Left colon (tissue), 2 donors: ENCODE results near the gene CDC73. TPM values are rescaled to one million over a fixed set of nuclear protein-coding genes. Genes with fewer than 3 reads are reported as not detected.
A peak's percentile ranks its signal among the peaks of the same experiment; 100 is the strongest.

Experiments
- ATAC-seq: fragments of 200-7000 bp; cut with Tn5 transposase; one replicate; pipeline ENCODE4 v1.9.1; 2020; ENCODE audit warnings: mild to moderate bottlenecking, moderate library complexity
- DNase-seq, 2 donors: peaks; one replicate each; pipeline ENCODE4 v3.0.0-alpha.2; 2020
- intact Hi-C, 2 donors: fragments of 100-400 bp; cut with DNase I in 1 of 2; cut with micrococcal nuclease in 1 of 2; formaldehyde crosslinking; loops; one replicate each; pipeline versions ENCODE4 v1.11.2 to v1.14.0; 2022; cut with DNase I, micrococcal nuclease
- total RNA-seq, 2 donors: library from RNA; stranded (reverse); fragmentation: NEBNext Ultra II Directional; extraction: Animal tissue kit (Norgen Biotek cat#: 25700); gene quantifications; one replicate each; pipeline ENCODE4 v1.2.1, GENCODE V29; 2021
- donor health status: DM: no; HTN: no; CAD: no.
- donor health status: DM: yes; HTN: yes; CAD: no.

CDC73 gene
- total RNA-seq, 2 donors from 2014 or later, result 44.8 to 46.2 TPM

DNA sequence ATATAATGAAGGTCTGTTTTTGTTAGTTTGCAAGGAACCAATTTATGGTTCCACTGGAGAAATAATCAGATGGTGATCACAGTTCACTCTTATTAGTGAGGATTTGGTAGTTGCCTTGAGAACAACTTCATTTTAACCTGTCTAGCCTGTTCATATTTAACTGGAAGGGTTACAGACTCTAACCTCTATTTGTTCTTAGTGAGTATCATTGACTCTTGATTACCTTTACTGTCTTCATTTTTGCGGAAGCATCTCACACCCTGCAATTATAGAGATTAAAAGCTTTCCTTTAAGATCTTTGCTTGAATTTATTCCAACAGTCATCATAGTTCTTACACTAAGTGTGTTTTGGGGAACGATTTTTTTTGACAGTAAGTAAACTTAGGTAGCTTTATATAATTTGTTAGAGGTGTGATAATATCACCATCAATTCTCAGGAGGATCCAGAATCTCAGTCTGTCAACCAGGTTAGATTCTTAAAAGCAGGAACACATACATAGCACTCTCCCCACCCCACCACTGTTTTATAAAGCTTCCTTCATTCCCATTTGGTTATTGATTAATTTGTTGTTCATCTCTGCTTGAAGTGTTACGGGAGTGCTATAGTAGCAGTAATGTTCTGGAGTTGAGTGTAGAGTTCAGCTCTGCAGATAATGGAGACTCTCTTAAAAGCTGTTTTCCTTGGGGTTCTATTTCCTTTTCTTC, 34.4 kb downstream of the CDC73 start:
- ATAC-seq (peak; percentile 83), DNase-seq (no peak)
- intact Hi-C loops, result no loop called here

DNA sequence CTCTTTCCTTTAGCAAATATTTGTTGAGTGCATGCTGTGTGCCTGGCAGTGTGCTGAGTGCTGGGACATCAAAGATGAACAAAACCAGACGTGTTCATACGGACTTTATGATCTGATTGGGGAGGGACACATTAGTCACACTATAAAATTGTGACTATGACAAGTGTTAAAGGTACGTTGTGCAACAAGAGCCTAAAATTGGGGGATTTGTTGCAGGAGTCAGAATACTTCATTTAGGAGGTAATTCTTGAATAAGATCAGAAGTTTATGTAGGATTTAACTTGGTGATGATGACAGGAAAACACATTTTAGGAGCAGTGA, 35.0 kb downstream of the CDC73 start:
- peak; percentile 62 for ATAC-seq

DNA sequence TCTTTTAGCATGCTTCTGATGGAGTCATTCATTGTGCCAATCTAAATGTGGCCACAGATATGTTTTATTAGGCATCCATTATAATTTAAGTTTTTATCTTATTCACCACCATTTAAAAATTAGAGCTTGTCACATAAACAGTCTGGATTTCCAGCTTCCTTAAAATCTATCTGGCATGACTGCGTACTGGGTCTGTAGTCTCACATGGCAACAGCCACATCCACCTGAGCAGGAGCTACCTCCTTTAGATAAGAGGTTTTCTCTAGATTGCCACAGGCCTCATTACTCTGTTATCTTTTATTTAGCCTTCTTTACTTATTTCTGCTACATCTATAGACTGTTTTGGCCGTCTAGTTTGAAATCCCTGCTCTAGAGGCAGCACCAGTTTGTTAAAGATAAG, 35.5 kb downstream of the CDC73 start:
- no peak for DNase-seq
- intact Hi-C loops, result no loop called here
- no peak for ATAC-seq

More for the DNA sequence above, 35.0 kb downstream of the CDC73 start:
- no peak for DNase-seq
- intact Hi-C loops, result no loop called here

DNA sequence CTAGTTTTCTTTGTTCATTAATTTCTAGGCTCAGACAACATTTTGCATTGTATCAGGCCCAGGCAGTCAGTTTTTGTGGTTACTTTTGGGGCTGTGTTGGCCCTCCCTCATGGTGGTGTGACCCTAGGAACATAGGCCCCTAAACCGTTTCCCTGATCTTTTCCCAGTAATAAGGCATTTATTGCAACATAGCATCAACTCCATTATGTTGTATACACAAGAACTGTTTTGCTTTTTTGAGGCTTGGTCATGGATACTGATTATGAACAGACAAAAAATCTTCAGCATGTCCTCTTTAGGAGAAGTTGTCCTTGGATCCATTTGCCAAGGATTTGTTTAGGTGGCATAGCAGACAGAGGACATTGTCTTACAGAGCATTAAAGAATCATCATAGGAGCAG, 54.3 kb downstream of the CDC73 start:
- intact Hi-C loops, result no loop called here
- ATAC-seq, result no peak

DNA sequence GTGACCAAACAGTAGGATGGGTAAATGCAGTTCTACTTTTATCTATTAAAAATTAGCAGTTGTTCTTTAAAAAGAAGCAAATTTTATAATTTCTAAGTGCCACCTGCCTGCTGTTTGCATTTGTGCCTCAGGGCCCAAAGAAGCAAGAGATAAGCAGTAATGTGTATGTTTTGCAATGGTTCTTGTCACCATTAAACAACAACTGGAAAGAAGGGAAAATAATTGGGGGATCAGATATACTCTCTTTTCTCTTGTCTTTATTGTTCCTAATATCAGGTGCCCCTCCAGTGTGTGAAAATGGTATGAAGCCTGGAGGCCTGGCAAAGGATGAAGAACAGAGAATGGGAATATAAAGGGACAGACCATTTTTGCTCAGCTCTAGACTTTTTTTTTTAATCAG, 55.0 kb downstream of the CDC73 start:
- ATAC-seq (no peak), DNase-seq (no peak)
- intact Hi-C loops, result no loop called here

More for the DNA sequence above, 54.3 kb downstream of the CDC73 start:
- no peak for DNase-seq

DNA sequence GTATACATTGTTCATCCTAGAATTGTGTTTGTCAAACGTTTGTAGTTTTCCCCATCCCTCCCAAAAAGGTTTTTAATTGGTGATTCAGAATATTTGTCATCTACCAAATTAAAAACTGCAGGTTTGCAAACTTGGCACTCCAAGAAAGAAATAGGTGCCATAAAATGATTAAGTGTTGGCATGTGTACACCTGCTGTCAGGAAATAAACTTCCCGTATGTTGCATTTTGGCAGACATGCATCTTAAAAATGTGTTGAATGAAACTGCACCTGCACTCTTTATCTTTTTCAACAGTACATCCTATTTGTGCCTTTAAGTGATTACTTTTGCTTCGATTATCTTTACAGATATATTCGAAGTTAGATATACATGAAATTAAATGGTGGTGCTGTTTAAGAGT, 57.3 kb downstream of the CDC73 start:
- intact Hi-C loops, result no loop called here
- ATAC-seq (peak; percentile 63), DNase-seq (no peak)

DNA sequence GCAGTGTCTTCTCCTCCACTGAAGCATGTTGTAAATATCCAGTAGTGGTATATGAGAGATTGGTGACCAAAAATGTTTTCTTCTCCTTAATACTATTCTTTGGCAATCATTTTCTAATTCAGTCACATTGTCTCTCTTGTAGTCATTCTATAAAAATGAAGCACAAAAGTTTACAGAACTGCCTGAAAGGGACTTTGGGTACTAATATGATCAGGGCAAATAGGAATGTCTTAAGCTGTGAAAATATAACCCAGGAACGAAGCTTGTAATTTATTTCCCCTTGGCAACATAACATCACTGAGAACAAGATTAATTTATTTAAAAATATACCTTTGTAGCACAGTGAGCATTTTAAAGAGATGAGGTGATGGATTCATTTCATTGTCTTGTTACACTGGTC, 59.7 kb downstream of the CDC73 start:
- ATAC-seq, result no peak
- intact Hi-C loops, result loop anchor here in 1 of 2 donors (10.0 kb wide), 1 partner anchor 233 kb away; no protein-coding TSS in a partner anchor
- no peak for DNase-seq

DNA sequence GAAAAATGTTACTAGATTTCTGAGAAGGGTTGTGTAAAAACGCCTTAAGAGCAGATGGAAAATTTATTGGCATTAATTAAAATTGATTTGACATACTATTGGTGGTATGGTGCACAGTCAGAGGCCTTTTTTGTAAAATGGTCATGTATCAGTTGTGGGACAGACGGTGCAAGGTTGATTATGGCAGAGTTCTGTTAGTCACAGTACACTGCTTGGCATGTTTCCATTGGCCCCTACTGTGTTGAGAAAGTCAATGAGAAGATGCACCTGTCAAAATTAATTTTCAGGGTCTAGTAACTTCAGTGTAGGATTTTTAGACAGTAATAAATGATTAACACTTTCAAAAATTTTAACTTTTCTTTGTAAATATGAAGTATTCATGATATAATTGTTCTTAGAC, 60.2 kb downstream of the CDC73 start:
- intact Hi-C loops, result loop anchor here in 1 of 2 donors (10.0 kb wide), 1 partner anchor 233 kb away; no protein-coding TSS in a partner anchor
- no peak for ATAC-seq
- DNase-seq, result no peak

DNA sequence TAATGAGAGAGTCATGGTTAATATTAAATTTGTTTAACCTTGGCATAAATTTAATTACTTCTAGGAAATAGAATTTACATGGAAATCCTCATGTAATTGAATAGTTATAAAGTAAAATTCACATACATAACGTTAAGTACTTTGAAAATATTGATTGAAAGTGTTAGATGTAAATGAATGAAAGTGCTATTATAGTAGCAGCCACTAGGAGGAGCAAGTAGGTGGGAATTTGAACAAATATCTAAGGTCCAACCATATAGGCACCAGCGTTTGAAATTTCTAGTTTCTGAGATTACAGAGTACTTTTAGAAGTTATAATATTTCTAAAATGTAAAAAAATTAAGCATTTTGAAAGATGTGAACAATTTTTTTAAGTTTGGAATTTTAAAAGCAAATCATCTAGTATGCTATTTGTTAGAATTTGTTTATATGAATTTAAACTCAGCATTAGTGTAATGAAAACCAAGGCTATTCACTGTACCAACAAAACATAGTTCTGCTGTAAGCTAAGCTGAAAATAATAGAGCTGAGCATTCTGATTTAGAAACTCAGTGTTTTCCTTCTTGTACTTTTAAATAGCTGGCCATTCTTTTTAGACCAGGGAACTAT, 61.3 kb downstream of the CDC73 start:
- peak; percentile 55 for ATAC-seq
- no peak for DNase-seq
- intact Hi-C loops, result loop anchor here in 1 of 2 donors (10.0 kb wide), 1 partner anchor 232 kb away; no protein-coding TSS in a partner anchor

DNA sequence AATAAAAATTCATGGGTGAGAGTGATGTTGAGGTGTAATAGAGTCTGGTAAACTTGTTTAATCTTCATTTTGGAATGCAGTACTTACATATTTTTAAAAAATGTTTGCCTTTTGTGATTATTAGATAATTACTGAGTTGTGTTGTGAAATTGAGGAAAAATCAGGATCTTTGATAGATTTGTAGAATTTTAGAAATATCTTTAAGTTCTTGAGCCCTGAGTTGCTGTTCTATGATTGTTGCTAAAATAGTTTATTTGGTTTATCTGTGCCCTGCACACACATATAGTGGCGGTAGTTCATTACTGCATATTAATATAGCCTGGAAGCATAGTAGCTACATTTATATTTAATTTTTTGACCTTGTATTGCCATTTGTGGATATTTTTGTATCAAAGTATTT, 62.9 kb downstream of the CDC73 start:
- intact Hi-C loops, result loop anchor here in 1 of 2 donors (10.0 kb wide), 1 partner anchor 230 kb away; no protein-coding TSS in a partner anchor
- no peak for ATAC-seq
- no peak for DNase-seq

DNA sequence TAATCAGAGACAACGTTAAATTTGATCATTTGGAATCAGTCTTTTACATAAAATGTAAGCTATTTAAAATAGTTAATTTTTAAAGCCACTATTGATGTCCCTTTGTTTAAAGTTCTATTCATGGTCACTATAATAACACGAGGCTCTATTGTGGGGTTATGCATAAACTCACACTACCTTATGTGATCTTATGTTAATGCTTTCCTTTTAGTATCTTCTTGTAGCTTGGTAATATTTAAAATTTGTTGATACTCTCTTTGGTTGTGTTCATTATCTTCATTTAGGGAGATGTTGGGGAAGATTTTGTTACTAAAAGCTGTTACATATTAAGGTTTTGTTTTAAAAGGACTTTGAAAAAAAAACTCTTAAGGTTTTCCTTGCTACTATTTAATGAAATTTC, 63.4 kb downstream of the CDC73 start:
- intact Hi-C loops, result loop anchor here in 1 of 2 donors (10.0 kb wide), 1 partner anchor 230 kb away; no protein-coding TSS in a partner anchor
- ATAC-seq (no peak), DNase-seq (no peak)

DNA sequence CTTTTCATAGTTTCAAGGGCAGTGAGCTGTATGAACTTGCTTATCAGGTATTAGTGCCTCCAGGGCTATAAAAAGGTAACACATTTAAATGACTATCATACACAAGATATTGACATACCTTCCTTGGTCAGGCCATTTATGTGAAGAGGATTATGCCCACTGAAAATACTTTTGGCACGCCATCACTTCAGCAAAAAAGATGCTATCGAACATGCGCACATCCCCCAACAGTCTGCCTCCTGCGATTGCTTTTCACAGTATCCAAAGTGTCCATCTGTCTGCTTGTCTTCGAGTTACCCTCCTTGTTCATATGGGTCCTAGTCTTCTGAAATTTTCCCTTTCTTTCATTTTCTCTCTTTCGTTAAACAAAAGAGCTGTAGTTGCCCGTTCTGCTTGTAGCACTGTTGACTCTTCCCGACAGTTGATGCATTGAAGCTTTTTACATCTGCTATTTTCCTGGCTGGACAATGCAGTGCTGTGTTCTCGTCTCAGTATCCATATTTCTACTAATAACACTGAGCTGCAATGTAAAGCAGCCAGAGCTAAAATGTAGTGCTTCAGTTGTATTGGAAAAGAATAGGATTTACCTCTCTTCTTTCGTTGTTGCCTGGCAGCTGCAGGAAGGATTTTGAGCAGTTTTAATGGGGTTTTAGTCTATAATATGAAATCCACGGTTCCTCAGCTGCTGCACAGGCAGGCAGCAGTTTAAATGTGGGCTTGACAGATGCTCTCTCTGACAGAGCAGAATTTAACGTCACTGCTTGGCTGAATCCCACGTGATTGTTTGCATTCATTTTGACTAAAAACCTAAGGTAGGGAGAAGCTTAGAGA, 64.3 kb downstream of the CDC73 start, which contains the start of gene B3GALT2:
TSS of gene B3GALT2 (minus strand) at position 713 of the 831 bp plus-strand sequence. CDS start 5,051 bp downstream, outside the sequence.
- ATAC-seq (peak; percentile 65), DNase-seq (peak in 1 of 2 donors; percentile 44)
- intact Hi-C loops, result loop anchor here in 1 of 2 donors (10.0 kb wide), 1 partner anchor 229 kb away; no protein-coding TSS in a partner anchor

DNA sequence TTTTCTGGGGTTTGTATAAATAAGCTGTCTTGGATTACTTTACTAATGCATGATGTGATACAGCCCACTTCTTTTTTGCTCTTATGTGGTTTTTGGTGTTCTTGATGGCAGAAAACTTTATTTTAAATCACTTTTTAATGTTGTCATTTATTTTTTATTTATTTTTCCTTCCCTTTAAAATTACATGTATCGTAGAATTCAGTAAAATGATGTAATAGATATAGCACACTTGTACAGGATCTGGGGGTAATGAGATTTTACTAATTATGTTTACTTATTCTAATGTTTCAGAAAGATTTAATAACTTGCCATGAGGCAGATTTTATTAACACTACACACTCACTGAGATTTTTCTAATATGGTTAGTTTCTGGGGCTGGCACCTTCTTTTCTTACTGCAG, 65.3 kb downstream of the CDC73 start:
- ATAC-seq (no peak), DNase-seq (no peak)
- intact Hi-C loops, result loop anchor here in 1 of 2 donors (10.0 kb wide), 1 partner anchor 228 kb away; no protein-coding TSS in a partner anchor

DNA sequence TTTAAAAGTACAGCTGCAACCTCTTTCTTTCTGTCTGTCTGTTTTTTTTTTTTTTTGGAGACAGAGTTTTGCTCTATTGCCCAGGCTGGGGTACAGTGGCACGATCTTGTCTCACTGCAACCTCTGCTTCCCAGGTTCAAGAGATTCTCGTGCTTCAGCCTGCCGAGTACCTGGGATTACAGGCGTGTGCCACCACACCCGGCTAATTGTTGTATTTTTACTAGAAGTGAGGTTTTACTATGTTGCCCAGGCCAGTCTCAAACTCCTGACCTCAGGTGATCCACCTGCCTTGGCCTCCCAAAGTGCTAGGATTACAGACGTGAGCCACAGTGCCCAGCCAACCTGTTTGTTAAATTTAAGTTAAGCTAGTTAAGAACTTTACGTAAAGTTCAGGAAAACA, 67.1 kb downstream of the CDC73 start:
- intact Hi-C loops, result loop anchor here in 1 of 2 donors (10.0 kb wide), 1 partner anchor 226 kb away; no protein-coding TSS in a partner anchor
- peak; percentile 61 for ATAC-seq
- DNase-seq, result peak in 1 of 2 donors; percentile 20

DNA sequence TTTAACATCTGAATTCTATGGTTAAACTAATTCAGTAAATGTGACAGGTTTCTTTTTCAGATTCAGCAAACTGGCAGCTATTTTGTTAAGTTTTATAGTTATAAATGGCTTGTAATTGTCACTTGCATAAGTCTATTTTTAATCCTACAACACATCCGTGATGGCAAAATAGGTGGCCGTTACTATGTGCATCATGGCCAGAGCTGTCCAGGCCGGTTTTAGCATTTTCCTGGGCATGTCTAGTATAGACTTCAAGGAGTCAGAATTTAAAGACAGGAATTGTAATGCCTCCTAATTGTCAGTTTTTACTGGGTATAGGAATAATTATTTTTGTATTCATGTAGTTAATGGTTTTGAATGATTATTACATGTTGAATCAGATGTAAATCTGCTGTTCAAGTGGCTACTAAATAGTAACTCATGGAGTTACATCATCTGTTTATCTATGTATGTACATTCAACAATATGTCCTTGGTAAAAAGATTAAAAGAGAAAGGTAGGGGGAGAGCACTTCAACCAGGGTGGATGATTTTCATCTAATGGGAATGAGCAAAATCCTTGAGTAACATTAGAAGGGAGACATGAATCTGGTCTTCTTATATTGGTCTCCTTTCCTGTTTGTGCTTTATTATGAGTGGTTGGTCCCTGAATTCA, 67.7 kb downstream of the CDC73 start:
- intact Hi-C loops, result loop anchor here in 1 of 2 donors (10.0 kb wide), 1 partner anchor 225 kb away; no protein-coding TSS in a partner anchor
- no peak for DNase-seq
- no peak for ATAC-seq

DNA sequence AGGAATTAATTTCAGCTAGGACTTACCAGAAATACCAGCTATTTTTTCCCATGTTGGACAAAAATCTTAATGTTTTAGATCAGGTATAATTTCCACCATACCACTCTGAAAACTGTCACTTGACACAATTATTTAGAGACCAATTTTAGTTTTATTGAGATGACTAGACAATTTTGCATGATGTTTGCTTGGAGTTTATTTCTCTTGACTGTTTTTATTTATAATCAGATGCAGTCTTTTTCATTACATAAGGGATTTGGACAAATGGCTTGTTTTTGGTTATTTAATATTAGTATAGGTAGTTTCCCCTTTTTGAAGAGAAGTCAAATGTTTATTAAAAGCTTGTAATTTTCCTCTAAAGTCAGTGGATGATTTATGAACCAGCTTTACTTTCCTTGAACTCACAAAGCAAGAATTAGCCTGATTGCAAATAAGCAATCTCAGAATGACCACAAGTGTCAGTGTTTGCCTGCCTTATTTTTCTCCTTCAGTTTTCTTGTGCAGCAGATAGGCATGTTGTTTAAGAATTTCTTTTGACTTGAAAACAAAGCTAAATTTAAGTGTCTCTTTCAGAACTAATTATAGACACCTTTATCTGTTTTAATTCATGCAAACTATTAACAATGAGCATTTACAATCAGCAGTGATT, 68.4 kb downstream of the CDC73 start:
- DNase-seq (no peak), ATAC-seq (no peak)
- intact Hi-C loops, result no loop called here

DNA sequence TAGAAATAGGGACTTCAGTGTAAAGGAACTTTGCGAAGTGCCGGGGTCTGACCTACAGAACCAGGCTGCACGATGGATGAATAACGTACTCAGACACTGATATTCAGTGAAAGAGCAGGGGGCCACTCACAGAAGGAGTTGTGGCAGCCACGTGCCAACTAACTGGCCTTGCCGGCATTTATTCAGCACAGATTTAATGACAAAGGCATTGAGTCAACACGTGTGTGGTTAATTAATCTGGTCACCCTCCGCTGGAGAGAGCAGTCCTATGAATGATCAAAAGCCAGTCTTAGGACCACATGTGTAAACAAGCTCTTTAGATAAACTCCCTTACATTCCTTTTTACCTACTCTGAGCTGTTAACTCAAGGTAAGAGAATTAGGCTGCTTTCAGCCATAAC, 70.8 kb downstream of the CDC73 start:
- no peak for ATAC-seq
- DNase-seq, result peak in 1 of 2 donors; percentile 2
- intact Hi-C loops, result no loop called here

DNA sequence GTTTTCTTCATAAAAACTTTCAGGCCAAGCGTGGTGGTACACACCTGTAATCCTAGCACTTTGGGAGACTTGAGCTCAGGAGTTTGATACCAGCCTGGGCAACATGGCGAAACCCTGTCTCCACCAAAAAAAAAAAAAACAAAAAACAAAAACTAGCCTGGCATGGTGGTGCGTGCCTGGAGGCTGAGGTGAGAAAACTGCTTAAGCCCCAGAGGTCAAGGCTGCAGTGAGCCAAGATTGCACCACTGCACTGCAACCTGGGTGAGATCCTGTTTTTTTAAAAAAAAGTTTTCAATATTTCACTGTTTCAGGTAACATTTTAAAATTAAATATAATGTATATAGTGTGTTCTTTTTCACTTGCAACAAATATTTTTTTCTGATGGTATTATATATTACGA, 78.1 kb downstream of the CDC73 start:
- DNase-seq (no peak), ATAC-seq (no peak)
- intact Hi-C loops, result no loop called here
